ENCODE measurements around the gene C1QL1.

Gene C1QL1

GRCh38 chr17:44988044-44988942 is 20.2 kb upstream of the C1QL1 start:
- DNase-seq, result no peak

GRCh38 chr17:44983563-44983962 is 15.5 kb upstream of the C1QL1 start:
- no peak for DNase-seq

GRCh38 chr17:44982113-44982702 is 14.1 kb upstream of the C1QL1 start:
- DNase-seq, result no peak

GRCh38 chr17:44981221-44981968 is 13.3 kb upstream of the C1QL1 start:
- peak; percentile 92 for DNase-seq

GRCh38 chr17:44979426-44979995 is 11.4 kb upstream of the C1QL1 start:
- peak; percentile 88 for DNase-seq

GRCh38 chr17:44978807-44979206 is 10.7 kb upstream of the C1QL1 start:
- DNase-seq, result no peak

- DNase-seq, result no peak
Measured at GRCh38 chr17:44977814-44978550, 9.9 kb upstream of the C1QL1 start.

GRCh38 chr17:44977065-44977464 is 9.0 kb upstream of the C1QL1 start:
- DNase-seq, result no peak

GRCh38 chr17:44976206-44976605 is 8.1 kb upstream of the C1QL1 start:
- peak; percentile 73 for DNase-seq

GRCh38 chr17:44972953-44973352 is 4.8 kb upstream of the C1QL1 start:
- DNase-seq, result no peak

- peak; percentile 80 for DNase-seq
Measured at GRCh38 chr17:44971776-44972483, 3.8 kb upstream of the C1QL1 start.

GRCh38 chr17:44970136-44970741 is 2.1 kb upstream of the C1QL1 start:
- DNase-seq, result peak; percentile 70

GRCh38 chr17:44969144-44969780 is 1.2 kb upstream of the C1QL1 start:
- no peak for DNase-seq

GRCh38 chr17:44967907-44968224 is 237 bp downstream of the C1QL1 start:
- DNase-seq, result no peak

- DNase-seq, result peak; percentile 76
Measured at GRCh38 chr17:44967026-44967906, 837 bp downstream of the C1QL1 start.

GRCh38 chr17:44966348-44967025 is 1.6 kb downstream of the C1QL1 start:
- peak; percentile 33 for DNase-seq

- DNase-seq, result no peak
Measured at GRCh38 chr17:44965481-44966234, 2.4 kb downstream of the C1QL1 start.

GRCh38 chr17:44961921-44962350 is 6.2 kb downstream of the C1QL1 start:
- DNase-seq, result peak; percentile 24

- peak; percentile 21 for DNase-seq
Measured at GRCh38 chr17:44960691-44961090, 7.4 kb downstream of the C1QL1 start.
